ENCODE results near the gene RC3H1. TPM values are rescaled to one million over a fixed set of nuclear protein-coding genes. Genes with fewer than 3 reads are reported as not detected.
"Not testable (repeated sequence)": the region's sequence is repeated elsewhere in the genome, so short reads cannot be mapped to it uniquely, and the experiment has no call there.

The RC3H1 gene
- total RNA-seq, 1 donor from 2014 or later = 24.7 TPM

GRCh38 chr1:174032671-174033222 is 10.6 kb upstream of the RC3H1 start:
- DNase-seq (ENCODE audit: low spot score) = no peak
- intact Hi-C loops (cut with DNase I) = no loop called here

GRCh38 chr1:174031099-174031498 is 8.9 kb upstream of the RC3H1 start:
- DNase-seq (ENCODE audit: low spot score) = no peak

GRCh38 chr1:174028495-174028894 is 6.3 kb upstream of the RC3H1 start:
- intact Hi-C loops (cut with DNase I) = no loop called here
- DNase-seq (ENCODE audit: low spot score) = no peak

More at GRCh38 chr1:174031099-174031498, 8.9 kb upstream of the RC3H1 start:
- intact Hi-C loops (cut with DNase I) = no loop called here

- intact Hi-C loops (cut with DNase I) = no loop called here
- no peak for DNase-seq (ENCODE audit: low spot score)
Measured at GRCh38 chr1:174023440-174023839, 1.3 kb upstream of the RC3H1 start.

GRCh38 chr1:174022976-174023277 is 770 bp upstream of the RC3H1 start:
- no peak for DNase-seq (ENCODE audit: low spot score)
- intact Hi-C loops (cut with DNase I) = no loop called here

- DNase-seq (ENCODE audit: low spot score) = peak; percentile 77
- intact Hi-C loops (cut with DNase I) = no loop called here
Measured at GRCh38 chr1:174021591-174022079, 522 bp downstream of the RC3H1 start.

GRCh38 chr1:174018565-174018964 is 3.6 kb downstream of the RC3H1 start:
- no peak for DNase-seq (ENCODE audit: low spot score)
- intact Hi-C loops (cut with DNase I) = no loop called here

GRCh38 chr1:174017231-174017970 is 4.8 kb downstream of the RC3H1 start:
- intact Hi-C loops (cut with DNase I) = no loop called here

GRCh38 chr1:174013864-174014418 is 8.2 kb downstream of the RC3H1 start:
- intact Hi-C loops (cut with DNase I) = no loop called here
- no peak for DNase-seq (ENCODE audit: low spot score)

More at GRCh38 chr1:174017231-174017970, 4.8 kb downstream of the RC3H1 start:
- no peak for DNase-seq (ENCODE audit: low spot score)

- intact Hi-C loops (cut with DNase I) = no loop called here
Measured at GRCh38 chr1:174008979-174009378, 13.2 kb downstream of the RC3H1 start.

GRCh38 chr1:174008269-174008668 is 13.9 kb downstream of the RC3H1 start:
- DNase-seq (ENCODE audit: low spot score) = no peak
- intact Hi-C loops (cut with DNase I) = no loop called here

More at GRCh38 chr1:174008979-174009378, 13.2 kb downstream of the RC3H1 start:
- DNase-seq (ENCODE audit: low spot score) = no peak

GRCh38 chr1:174007851-174008250 is 14.3 kb downstream of the RC3H1 start:
- intact Hi-C loops (cut with DNase I) = no loop called here
- DNase-seq (ENCODE audit: low spot score) = no peak

- intact Hi-C loops (cut with DNase I) = no loop called here
- no peak for DNase-seq (ENCODE audit: low spot score)
Measured at GRCh38 chr1:174005032-174005431, 17.1 kb downstream of the RC3H1 start.

GRCh38 chr1:174003867-174004266 is 18.3 kb downstream of the RC3H1 start:
- no peak for DNase-seq (ENCODE audit: low spot score)
- intact Hi-C loops (cut with DNase I) = no loop called here

- no peak for DNase-seq (ENCODE audit: low spot score)
- intact Hi-C loops (cut with DNase I) = no loop called here
Measured at GRCh38 chr1:174001573-174001972, 20.6 kb downstream of the RC3H1 start.

GRCh38 chr1:174000371-174000770 is 21.8 kb downstream of the RC3H1 start:
- no peak for DNase-seq (ENCODE audit: low spot score)
- intact Hi-C loops (cut with DNase I) = no loop called here

GRCh38 chr1:173997791-173998190 is 24.4 kb downstream of the RC3H1 start:
- no peak for DNase-seq (ENCODE audit: low spot score)
- intact Hi-C loops (cut with DNase I) = no loop called here

GRCh38 chr1:173996995-173997394 is 25.2 kb downstream of the RC3H1 start:
- intact Hi-C loops (cut with DNase I) = no loop called here
- DNase-seq (ENCODE audit: low spot score) = no peak

- intact Hi-C loops (cut with DNase I) = no loop called here
Measured at GRCh38 chr1:173995475-173995874, 26.7 kb downstream of the RC3H1 start.

GRCh38 chr1:173993948-173994347 is 28.2 kb downstream of the RC3H1 start:
- DNase-seq (ENCODE audit: low spot score); intact Hi-C loops (cut with DNase I): not testable (repeated sequence)

More at GRCh38 chr1:173995475-173995874, 26.7 kb downstream of the RC3H1 start:
- no peak for DNase-seq (ENCODE audit: low spot score)

GRCh38 chr1:173988068-173988467 is 34.1 kb downstream of the RC3H1 start:
- DNase-seq (ENCODE audit: low spot score) = no peak
- intact Hi-C loops (cut with DNase I) = no loop called here
